Dermis blood vessel endothelial cell (primary cell): Measurements from ENCODE around the gene MAD1L1. TPM values are rescaled to one million over a fixed set of nuclear protein-coding genes. Genes with fewer than 3 reads are reported as not detected.

ENCODE experiments used
- DNase-seq: peaks from one replicate; pipeline ENCODE4 v3.0.0; 2010
- total RNA-seq: library from RNA; depleted of rRNA; stranded (reverse); fragments of >200 nt; gene quantifications from 2 replicates; pipeline ENCODE4 v1.2.3, GENCODE V29; 2014

The MAD1L1 gene
- total RNA-seq, 1 donor from 2014 or later = 53.3 TPM

GRCh38 chr7:2217206-2217605 lies 15.5 kb downstream of the MAD1L1 start:
- DNase-seq = no peak

DNA sequence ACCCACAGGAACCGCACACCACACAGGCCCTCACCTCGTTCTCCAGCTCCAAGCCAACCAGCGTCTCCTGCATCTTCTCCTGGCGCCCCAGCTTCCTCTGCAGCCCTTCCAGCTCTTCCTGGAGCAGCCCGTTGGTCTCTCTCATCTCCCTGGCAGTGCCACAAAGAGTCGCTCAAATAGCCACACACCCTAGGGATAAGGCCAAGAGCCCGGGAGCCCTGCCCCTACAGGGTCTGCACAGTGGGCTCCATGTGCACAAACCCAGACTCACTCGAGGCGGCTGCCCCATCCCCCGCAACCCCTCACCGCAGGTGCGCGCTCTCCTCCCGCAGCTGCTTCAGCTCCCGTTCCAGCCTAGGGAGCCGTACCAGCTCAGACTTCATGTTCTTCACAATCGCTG lies 16.9 kb downstream of the MAD1L1 start:
- no peak for DNase-seq

GRCh38 chr7:2214636-2215035 lies 18.1 kb downstream of the MAD1L1 start:
- no peak for DNase-seq

GRCh38 chr7:2213551-2214215 lies 19.1 kb downstream of the MAD1L1 start:
- DNase-seq = no peak

DNA sequence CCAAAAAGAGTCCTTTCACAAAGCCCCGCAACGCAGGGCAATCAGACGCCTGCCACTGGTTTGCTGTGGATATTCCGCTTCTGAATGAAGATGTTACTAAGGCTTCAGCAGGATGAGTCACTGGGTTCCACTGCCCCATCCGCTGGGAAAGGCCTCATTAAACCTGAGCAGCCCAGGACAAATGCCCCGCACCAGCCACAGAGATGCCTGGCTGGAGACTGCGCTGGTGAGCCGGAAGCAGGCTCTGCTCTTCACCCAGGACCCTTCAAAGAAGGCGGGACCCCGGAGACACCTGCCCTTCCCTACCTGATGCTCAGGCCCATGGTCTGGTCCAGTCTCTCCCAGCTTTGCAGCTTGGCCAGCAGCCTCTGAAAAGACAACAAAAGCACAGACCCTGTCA lies 19.8 kb downstream of the MAD1L1 start:
- no peak for DNase-seq

GRCh38 chr7:2211926-2212325 lies 20.8 kb downstream of the MAD1L1 start:
- no peak for DNase-seq

DNA sequence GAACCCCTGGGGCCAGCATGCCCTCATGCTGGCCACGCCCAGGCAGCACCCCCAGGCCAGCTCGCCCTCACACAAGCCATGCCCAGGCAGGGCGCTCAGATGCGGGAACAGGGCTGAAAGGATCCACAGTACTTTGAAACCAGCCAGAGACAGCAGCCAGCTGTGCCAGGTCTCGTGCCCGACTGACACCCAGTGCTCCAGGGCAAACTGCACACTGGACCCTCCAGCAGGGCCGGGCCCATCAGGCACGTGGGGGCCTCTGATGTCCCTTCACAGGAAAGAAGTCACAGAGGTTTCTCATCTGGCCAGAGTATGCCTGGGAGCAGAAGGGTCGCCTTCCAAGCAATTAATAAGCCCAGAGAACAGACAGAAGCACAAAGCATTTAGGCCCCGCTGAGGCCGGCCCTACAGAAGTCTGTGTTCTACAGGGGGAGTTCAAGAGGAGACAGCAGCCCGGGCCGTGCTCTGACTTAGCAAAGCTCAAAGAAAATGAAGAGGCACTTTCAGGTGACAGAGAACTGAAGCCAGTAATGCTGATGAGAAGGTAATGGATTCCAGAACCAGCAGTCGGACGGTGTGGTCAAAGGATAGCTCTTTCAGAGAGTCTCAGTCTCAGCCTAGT lies 21.4 kb downstream of the MAD1L1 start:
- no peak for DNase-seq

- no peak for DNase-seq
Observed at GRCh38 chr7:2210551-2211258, 22.0 kb downstream of the MAD1L1 start.

DNA sequence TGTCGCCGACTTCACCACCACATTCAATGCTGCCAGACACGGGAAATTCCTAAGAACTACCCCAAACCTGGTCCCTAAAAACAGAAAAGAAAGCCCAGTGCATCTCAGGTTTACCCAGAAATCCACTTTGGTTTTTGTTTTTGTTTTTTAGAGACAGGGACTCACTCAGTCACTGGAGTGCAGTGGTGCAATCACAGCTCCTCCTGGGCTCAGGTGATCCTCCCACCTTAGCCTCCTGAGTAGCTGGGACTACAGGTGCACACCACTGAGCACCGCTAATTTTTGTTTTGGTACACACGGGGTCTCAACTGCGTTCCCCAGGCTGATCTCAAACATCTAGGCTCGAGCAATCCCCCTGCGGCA lies 22.8 kb downstream of the MAD1L1 start:
- DNase-seq = no peak

DNA sequence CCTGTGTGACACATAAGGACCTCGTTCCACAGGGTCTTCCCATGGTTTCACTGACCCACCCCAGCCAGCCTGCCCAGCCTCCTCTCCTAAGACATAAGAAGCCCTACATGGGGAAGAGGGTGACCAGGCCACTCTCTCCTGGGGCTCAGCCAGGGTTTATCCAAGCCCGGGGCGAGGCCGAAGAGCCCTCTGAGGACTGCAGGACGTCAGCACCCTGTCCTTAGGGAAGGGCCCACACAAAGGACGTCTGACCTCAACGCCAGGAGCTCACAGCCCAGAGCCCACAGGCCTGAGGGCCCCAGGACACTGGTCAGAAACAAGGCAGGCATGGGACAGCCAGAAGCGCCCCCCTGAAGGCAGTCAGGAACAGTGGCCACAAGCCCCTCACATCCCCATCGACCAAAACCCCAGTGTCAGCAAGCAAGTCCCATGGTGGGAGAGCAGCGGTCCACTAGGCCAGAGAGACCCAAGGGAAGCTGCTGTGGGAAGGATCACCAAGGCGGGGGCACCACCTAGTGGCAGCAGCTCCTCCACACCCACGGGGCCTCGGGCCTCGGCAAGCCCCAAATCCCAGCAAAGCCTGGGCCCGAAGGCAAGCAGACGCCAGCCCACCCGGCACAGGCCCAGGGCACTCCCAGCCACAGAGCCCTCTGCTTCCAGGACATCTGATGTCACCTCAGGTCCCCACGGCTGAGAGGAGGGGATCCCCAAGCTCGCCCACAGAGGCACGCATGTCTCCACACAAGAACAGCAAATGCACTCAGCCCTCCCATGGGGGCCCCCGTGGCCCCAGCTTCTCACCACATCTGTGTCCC lies 23.4 kb downstream of the MAD1L1 start:
- DNase-seq = peak; percentile 80

GRCh38 chr7:2208712-2209111 lies 24.0 kb downstream of the MAD1L1 start:
- DNase-seq = no peak

DNA sequence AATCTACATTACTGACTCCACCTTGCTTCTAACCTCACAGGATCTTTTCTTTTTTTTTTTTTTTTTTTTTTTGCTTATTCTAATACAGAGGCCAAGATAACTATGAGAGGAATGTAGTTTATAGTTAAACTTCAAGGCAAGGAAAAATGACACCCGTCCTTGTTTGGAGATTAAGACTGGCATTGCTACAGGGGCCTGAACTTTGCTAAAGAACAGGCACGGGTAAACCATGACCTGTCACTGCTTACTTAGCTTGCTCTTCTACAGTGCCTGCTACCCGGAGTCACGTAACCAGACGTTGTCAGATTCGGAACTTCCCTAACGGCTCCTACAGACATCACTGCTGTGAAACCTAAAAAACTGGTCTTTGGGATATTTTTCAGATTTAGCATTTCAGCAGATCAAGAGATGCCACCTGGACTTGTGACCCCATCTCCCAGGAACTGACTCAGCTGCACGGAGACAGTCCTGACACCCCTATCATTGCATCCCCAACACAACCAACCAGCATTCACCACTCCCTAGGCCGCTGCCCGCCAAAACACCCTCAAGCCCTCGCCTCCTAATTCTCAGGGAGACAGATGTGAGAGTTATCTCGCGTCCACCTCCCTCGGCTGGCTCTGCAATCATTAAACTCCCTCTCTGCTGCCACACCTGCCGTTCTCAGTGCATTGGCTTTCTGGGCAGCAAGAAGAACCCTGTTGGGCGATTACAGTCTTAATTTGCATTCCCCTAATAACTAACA lies 27.5 kb downstream of the MAD1L1 start:
- no peak for DNase-seq

- no peak for DNase-seq
Observed at GRCh38 chr7:2204446-2204845, 28.3 kb downstream of the MAD1L1 start.

- DNase-seq = no peak
Observed at GRCh38 chr7:2203766-2204300, 28.9 kb downstream of the MAD1L1 start.

DNA sequence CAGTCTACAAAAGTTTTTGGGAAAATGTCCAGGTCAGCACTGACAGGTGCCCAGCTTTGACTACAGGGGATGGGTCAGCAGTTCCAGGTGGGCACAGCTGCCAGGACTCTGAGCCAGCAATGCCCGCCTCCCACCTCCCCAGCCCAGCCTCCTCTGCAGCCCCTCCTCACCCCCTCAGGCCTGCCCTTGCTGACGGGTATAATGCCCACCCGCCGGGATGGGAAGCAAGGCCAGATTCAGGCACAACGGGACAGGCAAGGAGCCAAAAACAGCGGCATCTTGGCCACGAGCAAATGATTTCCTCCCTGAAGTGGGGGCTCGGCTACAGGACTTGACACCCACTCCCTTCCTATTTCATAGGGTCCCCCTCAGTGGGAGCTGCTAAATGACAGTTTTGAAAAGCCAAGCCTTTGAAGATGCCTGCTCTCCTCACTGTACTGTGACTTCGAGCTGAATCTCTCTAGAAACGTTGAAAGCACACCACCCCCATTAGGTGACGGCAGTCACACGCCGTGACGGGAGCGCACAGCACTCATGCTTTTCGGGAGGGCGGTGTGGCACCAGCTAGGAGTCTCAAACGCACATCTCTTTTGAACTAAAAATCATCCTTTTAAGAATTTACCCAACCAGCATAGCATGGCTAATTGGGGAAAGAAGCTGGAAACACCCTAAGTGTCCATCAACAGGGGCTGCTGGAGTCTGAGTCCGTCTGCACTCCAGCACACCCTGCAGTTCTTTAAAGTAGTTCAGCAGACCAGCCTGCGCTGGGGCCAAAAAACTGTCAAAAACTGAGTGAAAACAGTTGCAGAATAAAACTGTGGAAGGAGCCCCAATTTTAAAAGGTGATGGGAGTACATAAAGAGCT lies 29.6 kb downstream of the MAD1L1 start:
- DNase-seq = no peak

DNA sequence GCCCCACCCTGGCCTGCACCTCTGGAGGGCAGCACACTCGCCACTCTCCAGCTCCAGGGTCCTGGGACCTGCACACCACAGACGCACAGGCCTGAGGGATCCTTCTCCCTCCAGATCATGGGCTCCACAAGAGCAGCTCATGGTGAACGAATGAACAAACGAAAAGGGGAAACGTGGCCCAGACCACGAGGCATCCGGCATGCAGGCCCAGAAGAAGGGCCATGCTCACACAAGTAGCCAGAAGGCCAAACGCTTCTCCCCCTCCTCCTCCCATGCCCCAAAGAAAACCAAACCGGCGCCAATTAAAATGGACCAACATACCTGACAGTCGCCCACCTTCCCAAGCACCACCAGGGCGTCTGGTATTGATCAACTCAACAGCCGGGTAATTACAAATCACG lies 30.4 kb downstream of the MAD1L1 start:
- DNase-seq = no peak

GRCh38 chr7:2201686-2202360 lies 30.9 kb downstream of the MAD1L1 start:
- DNase-seq = no peak

- no peak for DNase-seq
Observed at GRCh38 chr7:2201128-2201527, 31.6 kb downstream of the MAD1L1 start.

- no peak for DNase-seq
Observed at GRCh38 chr7:2200584-2200980, 32.2 kb downstream of the MAD1L1 start.

- no peak for DNase-seq
Observed at GRCh38 chr7:2199956-2200583, 32.7 kb downstream of the MAD1L1 start.
